HL-60 (cell line): ENCODE data around the gene PCCA.

Experiments used
- DNase-seq, 2 experiments: peaks; one replicate each; pipeline ENCODE4 v3.0.0-alpha.2; 2010 to 2020; ENCODE audit warnings: low read depth in 1 of 2, low spot score in 1 of 2
- H3K27ac ChIP-seq: fragments of 250-450 bp; sonication (Bioruptor Pico); replicated peaks from 2 replicates; pipeline ENCODE4 v1.5.1; 2020; ENCODE audit warnings: mild to moderate bottlenecking, moderate library complexity
- H3K27me3 ChIP-seq: fragments of 250-450 bp; sonication (Bioruptor Pico); 2 replicates; pipeline ENCODE4 v1.5.1; 2021; ENCODE audit warnings: mild to moderate bottlenecking, moderate library complexity; ENCODE audit not compliant: insufficient read depth, poor library complexity, severe bottlenecking
- H3K4me3 ChIP-seq: replicated peaks from 2 replicates; pipeline ENCODE4 v1.5.1; 2011; ENCODE audit warnings: mild to moderate bottlenecking, control low read depth, low read length; ENCODE audit not compliant: insufficient read depth
- CTCF ChIP-seq: IDR thresholded peaks from one replicate; pipeline ENCODE4 v1.5.1; 2011; ENCODE audit warnings: low read length, control low read depth, inconsistent platforms; ENCODE audit not compliant: insufficient read depth
- GABPA ChIP-seq: IDR thresholded peaks from 2 replicates; pipeline ENCODE4 v1.6.1; 2012; ENCODE audit warnings: low read depth
- POLR2AphosphoS5 ChIP-seq: IDR thresholded peaks from 2 replicates; pipeline ENCODE4 v1.6.1; 2012; ENCODE audit warnings: low read depth
- SPI1 ChIP-seq: IDR thresholded peaks from 2 replicates; pipeline ENCODE4 v1.6.1; 2012; ENCODE audit warnings: low read depth, mild to moderate bottlenecking, borderline replicate concordance
- TF ChIP-seq, protein P1 (sequence below): IDR thresholded peaks from 2 replicates; pipeline ENCODE4 v1.6.1; 2012; ENCODE audit warnings: low read depth; ENCODE audit not compliant: insufficient replicate concordance

Gene PCCA

GRCh38 chr13:100561158-100561499, 472.2 kb downstream of the PCCA start:
- Histone ChIP-seq H3K4me3 (no peak overlapping the region), H3K27me3 (no peaks in the 10 kb centered on the region), H3K27ac (no peak overlapping the region)
- TF ChIP-seq SPI1 (no peak), GABPA (no peak), CTCF (no peak), POLR2AphosphoS5 (no peak)
- TF ChIP-seq, protein P1, sequence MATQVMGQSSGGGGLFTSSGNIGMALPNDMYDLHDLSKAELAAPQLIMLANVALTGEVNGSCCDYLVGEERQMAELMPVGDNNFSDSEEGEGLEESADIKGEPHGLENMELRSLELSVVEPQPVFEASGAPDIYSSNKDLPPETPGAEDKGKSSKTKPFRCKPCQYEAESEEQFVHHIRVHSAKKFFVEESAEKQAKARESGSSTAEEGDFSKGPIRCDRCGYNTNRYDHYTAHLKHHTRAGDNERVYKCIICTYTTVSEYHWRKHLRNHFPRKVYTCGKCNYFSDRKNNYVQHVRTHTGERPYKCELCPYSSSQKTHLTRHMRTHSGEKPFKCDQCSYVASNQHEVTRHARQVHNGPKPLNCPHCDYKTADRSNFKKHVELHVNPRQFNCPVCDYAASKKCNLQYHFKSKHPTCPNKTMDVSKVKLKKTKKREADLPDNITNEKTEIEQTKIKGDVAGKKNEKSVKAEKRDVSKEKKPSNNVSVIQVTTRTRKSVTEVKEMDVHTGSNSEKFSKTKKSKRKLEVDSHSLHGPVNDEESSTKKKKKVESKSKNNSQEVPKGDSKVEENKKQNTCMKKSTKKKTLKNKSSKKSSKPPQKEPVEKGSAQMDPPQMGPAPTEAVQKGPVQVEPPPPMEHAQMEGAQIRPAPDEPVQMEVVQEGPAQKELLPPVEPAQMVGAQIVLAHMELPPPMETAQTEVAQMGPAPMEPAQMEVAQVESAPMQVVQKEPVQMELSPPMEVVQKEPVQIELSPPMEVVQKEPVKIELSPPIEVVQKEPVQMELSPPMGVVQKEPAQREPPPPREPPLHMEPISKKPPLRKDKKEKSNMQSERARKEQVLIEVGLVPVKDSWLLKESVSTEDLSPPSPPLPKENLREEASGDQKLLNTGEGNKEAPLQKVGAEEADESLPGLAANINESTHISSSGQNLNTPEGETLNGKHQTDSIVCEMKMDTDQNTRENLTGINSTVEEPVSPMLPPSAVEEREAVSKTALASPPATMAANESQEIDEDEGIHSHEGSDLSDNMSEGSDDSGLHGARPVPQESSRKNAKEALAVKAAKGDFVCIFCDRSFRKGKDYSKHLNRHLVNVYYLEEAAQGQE = no peak
- no peak for DNase-seq

DNA sequence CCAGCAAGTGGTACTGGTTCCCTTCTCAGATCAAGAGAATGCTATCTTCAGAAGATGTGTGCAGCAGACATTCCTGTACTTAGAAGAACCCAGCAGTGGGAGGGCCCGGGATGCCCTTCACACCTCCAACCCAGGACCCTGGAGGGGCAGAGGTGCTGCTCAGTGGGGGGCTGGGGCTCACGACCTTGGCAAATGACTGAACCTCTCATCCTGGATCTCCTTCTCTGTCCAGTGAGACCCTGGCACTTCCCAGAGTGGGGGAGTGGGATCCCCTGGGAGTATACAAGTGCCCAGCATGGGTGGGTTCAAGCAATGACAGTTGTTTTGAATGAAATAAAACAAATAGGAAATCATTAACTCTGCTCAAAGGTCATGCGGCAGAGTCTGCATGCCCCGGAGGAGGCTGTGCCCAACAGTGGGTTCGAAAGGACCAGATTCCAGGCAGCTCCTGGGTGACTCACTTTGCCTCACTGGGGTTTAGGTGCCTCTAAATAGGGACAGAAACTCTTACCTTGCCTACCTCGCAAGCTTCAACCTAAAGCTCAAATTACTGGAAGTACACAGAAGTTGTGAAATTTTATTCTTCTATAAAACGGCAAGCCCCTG, 472.8 kb downstream of the PCCA start:
- DNase-seq = no peak
- H3K27me3 ChIP-seq = no peaks in the 10 kb centered on the region
- H3K4me3 ChIP-seq = no peak overlapping the region
- H3K27ac ChIP-seq = no peak overlapping the region
- TF ChIP-seq SPI1 = no peak
- TF ChIP-seq, protein P1 = no peak
- TF ChIP-seq POLR2AphosphoS5 = no peak
- TF ChIP-seq CTCF = no peak
- TF ChIP-seq GABPA = no peak

GRCh38 chr13:100563779-100564178, 474.9 kb downstream of the PCCA start:
- H3K27ac ChIP-seq = no peak overlapping the region
- no peak for TF ChIP-seq POLR2AphosphoS5
- TF ChIP-seq CTCF = no peak
- TF ChIP-seq GABPA = no peak
- H3K27me3 ChIP-seq = no peaks in the 10 kb centered on the region
- no peak overlapping the region for H3K4me3 ChIP-seq
- no peak for DNase-seq
